ENCODE measurements around the gene IQGAP1.
"Not testable (repeated sequence)": the region's sequence is repeated elsewhere in the genome, so short reads cannot be mapped to it uniquely, and the experiment has no call there.

Gene IQGAP1

DNA sequence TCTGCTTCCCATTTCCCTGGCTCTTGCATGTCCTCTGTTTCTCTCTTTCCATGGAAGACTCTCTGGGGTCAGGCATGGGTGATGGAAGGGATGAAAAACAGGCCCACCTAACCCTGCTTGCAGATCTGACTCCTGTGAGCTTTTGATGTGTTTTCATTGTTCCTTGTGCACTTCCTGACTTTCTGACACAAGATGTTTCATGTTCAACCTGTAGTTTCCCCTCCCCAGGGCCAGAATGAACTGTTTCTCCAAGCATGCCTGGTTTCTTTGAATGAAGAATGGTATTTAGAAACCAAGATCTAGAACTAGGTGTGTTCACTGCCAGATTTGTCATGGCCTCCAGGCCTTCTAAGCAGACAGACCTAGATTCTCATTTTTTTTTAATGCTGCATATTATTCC lies 105.6 kb downstream of the IQGAP1 start:
- no peak for DNase-seq

DNA sequence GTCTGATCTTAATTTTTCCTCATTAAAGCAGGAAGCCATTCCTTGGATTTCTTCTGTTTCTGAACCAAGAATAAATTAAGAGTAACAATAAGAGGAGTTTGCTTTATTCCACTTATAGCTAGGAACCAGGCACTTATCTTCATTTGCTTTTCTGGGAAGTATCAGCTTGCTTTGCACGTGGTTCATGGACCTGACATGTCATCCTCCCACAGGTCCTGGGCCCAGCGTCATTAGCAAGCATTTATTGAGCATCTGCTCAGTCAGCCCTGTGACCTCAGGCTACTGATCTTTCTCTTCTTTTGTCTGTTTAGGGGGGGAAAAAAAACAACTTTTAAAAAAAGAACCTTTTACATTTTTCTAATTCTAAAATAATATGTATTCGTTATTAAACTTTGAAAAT lies 107.0 kb downstream of the IQGAP1 start:
- no peak for DNase-seq

DNA sequence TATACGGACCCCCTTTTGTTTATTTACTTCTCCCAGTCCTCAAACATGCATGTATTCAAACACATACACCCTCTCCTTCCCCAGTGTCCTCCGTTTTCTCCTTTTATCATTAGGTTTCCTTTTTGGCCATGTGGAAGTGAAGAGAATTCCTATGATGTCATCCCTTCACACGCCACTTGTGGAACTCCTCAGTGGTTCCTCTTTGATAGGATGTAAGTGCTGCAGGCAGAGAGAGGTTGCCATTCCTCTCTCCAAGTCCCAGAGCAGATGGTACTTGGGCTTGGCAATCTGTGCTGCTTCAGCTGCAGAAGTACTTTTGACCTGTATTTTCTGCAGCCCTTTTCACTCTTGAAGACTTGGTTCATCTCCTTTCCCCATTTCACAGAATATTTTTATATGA lies 108.7 kb downstream of the IQGAP1 start:
- DNase-seq: no peak

DNA sequence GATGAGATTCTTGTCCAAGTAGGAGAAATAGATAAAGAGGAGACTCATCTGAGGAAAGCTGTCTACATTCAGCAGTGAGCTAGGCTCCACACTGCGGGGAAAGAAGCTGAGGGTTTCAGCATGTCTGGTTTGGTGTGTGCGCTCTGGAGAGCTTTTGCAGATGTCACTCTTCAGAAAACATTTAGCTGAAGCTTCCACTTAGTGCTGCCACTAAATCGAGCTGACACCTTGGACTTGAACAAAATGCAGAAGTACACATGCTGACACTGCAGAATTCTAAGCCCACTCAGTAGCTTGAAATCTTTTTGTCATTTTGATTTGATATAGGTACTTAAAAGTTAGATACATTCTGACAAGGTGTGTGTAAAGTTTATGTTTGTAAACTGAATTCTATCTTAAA lies 109.3 kb downstream of the IQGAP1 start:
- peak; percentile 12 for DNase-seq

DNA sequence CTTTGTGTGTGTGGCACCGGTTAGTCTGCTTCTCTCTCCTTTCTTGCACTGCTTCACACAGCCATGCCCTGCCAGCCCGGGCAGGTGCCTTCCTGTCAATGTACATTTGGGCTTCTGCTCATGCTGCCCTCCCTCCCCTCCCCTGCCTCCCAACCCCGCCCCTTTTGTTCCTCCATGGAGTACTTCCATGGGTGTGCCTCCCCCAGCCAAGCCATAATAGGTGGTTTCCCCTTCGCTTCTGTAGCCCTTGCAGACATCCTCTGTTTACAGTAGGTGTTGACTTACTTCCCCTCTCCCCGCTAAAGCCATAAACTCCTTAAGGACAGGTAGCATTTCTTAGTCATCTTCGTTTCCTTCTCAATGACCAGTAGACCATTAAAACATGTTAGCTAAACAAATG lies 109.9 kb downstream of the IQGAP1 start:
- no peak for DNase-seq

DNA sequence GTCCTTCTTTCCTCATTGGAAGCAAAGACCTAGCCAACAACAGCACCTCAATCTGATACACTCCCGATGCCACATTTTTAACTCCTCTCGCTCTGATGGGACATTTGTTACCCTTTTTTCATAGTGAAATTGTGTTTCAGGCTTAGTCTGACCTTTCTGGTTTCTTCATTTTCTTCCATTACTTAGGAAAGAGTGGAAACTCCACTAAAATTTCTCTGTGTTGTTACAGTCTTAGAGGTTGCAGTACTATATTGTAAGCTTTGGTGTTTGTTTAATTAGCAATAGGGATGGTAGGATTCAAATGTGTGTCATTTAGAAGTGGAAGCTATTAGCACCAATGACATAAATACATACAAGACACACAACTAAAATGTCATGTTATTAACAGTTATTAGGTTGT lies 112.1 kb downstream of the IQGAP1 start:
- no peak for DNase-seq

DNA sequence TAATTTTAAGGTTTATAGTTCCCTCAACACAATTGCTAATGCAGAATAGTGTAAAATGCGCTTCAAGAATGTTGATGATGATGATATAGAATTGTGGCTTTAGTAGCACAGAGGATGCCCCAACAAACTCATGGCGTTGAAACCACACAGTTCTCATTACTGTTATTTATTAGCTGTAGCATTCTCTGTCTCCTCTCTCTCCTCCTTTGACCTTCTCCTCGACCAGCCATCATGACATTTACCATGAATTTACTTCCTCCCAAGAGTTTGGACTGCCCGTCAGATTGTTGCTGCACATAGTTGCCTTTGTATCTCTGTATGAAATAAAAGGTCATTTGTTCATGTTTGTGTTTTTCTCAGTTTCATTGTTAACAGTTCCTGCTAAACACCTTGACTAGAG lies 113.9 kb downstream of the IQGAP1 start:
- DNase-seq: no peak

DNA sequence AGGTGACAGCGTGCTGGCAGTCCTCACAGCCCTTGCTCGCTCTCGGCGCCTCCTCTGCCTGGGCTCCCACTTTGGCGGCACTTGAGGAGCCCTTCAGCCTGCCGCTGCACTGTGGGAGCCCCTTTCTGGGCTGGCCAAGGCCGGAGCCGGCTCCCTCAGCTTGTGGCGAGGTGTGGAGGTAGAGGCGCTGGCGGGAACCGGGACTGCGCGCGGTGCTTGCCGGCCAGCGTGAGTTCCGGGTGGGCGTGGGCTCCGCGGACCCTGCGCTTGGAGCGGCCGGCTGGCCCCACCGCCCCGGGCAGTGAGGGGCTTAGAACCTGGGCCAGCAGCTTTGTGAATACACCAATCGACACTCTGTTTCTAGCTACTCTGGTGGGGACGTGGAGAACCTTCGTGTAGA lies 122.7 kb downstream of the IQGAP1 start:
- DNase-seq: not testable (repeated sequence)

DNA sequence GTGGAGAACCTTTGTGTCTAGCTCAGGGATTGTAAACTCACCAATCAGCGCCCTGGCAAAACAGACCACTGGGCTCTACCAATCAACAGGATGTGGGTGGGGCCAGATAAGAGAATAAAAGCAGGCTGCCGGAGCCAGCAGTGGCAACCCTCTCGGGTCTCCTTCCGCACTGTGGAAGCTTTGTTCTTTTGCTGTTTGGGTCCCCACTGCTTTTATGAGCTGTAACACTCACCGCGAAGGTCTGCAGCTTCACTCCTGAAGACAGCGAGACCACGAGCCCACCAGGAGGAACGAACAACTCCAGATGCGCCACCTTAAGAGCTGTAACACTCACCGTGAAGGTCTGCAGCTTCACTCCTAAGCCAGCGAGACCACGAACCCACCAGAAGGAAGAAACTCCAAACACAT lies 123.2 kb downstream of the IQGAP1 start:
- not testable (repeated sequence) for DNase-seq

DNA sequence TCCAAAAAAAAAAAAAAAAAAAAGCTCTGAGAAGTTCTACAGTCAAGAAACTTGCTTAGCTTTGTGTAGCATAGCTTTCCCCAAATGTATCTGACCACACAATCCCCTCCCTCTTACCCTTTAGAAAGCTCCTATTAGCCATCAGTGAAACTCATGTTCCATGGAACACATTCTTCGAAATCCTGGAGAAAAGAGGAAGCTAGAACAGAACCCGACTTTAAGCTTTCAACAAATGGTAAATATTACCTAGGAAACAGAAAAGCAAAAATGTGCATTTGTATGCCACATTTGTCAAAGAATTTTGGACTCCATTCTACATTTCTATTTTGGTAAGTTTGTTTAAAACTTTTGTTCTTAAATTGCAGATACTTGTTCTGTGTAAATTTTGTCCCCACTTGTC lies 124.2 kb downstream of the IQGAP1 start:
- no peak for DNase-seq

DNA sequence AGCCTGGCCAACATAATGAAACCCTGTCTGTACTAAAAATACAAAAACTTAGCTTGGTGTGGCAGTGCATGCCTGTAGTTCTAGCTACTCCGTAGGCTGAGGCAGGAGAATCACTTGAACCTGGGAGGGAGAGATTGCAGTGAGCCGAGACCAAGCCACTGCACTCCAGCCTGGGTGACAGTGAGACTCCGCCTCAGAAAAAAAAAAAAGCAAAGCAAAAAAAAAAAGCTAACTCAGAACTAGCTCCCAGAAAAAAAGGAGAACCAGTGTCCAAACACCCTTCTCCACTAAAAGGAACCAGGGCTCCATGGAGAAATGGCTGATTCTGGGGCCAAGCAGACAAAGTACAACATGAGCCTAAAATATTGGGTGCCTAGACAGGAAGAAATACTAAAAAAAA lies 124.9 kb downstream of the IQGAP1 start:
- no peak for DNase-seq

DNA sequence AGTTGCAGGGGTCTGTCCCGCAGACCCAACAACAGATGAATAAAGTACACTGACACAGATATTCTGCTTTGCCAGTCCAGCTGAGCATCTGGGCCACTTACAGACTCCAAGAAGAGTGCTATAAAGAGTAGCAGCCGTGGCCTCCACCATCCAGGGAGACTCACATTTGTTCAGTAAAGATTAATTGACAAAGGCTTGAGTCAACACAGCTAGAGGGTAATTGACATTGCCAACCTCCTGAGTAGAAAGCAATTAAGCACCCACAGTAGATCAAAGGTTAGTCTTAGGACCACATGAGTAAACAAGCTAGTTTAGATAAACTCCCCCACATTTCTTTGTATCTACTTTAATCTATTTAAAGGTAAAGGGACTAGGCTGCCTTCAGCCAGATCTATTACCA lies 125.4 kb downstream of the IQGAP1 start:
- DNase-seq: no peak

DNA sequence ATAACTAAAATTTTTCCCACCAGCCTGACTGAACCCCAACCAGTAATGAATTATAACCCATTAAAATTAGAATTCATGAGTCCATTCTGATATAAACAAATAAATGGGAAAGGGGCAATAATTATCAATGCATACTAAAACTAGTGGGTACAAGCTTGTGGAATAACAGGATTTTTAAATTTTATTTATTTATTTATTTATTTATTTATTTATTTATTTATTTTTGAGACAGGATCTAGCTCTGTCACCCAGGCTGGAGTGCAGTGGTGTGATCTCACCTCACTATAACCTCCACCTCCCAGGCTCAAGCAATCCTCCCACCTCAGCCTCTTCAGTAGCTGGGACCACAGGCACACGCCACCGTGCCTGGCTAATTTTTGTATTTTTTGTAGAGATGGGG lies 125.9 kb downstream of the IQGAP1 start:
- DNase-seq: not testable (repeated sequence)

DNA sequence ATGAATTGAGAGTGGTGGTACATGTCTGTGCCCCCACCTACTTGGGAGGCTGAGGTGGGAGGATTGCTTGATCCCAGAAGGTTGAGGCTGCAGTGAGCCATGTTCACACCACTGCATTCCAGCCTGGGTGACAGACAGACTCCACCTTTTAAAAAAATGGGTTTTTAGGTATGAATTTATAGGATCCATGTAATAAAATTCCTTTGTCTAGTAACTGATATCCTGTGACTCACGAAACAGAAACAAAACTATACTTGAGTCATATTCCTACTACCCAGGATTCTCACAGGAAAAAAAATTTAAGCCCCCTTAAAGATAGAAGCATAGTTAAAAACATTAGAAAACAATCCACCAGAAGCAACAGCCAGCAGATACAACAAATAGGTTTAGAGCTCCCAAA lies 131.6 kb downstream of the IQGAP1 start:
- DNase-seq: no peak

DNA sequence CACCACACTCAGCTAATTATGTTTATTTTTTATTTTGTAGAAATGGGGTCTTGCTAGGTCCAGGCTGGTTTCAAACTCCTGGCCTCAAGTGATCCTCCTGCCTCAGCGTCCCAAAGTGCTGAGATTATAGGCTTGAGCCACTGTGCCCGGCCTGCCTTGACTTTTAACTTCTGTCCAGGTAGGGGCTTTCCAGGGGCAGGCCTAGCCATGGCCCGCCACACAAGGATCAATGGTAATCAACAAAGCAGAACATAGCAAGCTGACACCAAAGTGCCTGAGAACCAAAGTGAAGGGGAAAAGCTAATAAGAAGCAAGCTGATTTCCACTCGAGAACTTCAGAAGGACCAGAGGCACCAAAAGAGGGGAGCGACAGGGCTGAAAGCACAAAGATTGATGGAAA lies 132.3 kb downstream of the IQGAP1 start:
- DNase-seq: no peak

DNA sequence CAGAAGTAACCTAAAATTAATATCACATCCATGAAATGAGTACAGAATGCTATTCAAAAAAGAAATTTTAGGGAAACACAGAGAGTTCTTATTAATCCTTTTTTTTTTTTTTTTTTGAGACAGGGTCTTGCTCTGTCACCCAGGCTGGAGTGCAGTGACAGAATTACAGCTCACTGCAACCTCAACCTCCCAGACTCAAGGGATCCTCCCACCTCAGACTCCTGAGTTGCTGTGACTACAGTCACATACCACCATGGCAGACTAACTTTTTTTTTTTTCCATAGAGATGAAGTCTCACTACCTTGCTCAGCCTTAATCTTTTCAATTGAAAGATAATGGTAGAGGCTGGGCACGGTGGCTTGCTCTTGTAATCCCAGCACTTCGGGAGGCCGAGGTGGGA lies 135.3 kb downstream of the IQGAP1 start:
- DNase-seq: no peak

DNA sequence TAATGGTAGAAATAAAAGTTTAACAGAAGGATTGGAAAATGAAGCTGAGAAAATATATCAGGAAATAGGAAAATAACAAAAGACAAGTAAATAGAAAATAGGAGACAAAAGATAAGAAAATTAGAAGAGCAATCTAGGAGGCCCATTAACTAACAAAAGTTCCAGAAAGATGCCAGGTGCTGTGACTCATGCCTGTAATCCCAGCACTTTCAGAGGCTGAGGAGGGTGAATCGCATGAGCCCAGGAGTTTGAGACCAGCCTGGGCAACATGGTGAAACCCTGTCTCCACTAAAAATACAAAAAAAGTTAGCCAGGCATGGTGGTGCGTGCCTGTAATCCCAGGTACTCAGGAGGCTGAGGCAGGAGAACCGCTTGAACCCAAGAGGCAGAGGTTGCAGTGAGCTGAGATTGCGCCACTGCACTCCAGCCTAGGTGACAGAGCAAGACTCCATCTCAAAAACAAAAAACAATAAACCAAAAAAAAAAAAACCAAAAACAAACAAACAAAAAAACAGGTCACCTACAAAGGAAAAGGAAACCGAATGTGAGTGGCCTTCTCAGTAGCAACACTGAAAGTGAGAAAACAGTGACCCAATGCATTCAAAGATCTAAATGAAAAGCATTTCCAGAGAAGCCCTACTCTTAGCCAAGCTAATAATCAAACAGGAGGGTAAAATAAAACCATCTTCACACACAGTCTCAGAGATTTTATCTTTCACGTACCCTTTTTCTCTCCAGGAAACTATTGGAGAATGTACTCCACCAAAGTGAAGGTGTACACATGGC lies 136.2 kb downstream of the IQGAP1 start:
- not testable (repeated sequence) for DNase-seq

DNA sequence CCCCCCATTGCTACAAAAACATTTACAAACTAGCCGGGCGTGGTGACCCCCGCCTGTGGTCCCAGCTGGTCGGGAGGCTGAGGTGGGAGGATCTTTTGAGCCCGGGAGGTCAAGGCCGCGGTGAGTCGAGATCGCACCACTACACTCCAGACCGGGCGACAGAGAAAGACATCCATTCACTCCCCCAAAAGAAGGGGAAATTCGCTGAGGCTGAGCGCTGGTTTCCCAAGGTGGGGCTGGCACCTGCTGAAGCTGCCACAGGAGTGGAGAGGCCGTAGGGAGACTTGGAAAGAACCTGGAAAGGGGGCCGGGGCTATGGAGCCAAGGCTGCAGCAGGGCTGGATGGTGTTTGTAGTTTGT lies 140.9 kb downstream of the IQGAP1 start:
- DNase-seq: no peak

DNA sequence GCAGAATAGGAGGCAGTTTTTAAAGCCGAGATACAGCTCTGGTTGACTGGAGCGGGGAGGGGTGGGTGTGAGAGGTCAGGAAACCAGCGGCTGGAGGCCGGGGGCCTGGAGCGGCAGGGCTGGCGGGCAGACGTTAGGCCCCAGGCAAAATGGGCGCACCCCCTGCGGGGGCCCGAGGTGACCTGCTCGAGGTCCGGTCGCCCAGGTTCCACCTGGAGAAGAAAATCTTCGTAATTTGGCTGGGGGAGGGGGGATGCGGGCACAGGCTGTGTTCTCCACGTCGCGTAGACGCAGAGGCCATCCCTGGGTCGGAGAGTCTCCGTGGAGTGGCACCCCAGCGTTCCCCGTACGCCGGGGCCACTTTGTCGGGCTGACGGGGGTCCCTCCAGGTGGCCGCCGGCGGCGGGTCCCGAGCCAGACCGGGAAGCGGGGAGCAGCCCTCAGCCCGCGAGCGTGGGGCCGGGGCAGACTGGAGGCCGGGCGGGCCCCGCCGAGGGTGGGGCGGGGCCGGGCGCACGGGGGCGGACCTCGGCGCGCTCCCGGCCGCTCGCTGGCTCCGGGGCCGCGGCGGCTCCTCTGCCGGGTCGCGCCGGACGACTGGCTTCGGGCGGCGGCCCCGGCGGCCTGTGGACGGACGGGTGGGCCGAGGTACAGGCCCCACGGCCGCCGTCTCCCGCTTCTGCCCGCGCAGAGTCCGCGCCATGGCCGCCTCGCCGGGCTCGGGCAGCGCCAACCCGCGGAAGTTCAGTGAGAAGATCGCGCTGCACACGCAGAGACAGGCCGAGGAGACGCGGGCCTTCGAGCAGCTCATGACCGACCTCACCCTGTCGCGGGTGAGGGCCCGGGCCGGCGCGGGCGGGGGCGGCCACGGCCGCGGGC lies 141.6 kb downstream of the IQGAP1 start, which contains the start of gene CRTC3:
CRTC3 (plus strand) TSS at position 553 of the 879 bp plus-strand sequence; CDS start at position 702, 149 bp downstream.
- DNase-seq: peak; percentile 73

DNA sequence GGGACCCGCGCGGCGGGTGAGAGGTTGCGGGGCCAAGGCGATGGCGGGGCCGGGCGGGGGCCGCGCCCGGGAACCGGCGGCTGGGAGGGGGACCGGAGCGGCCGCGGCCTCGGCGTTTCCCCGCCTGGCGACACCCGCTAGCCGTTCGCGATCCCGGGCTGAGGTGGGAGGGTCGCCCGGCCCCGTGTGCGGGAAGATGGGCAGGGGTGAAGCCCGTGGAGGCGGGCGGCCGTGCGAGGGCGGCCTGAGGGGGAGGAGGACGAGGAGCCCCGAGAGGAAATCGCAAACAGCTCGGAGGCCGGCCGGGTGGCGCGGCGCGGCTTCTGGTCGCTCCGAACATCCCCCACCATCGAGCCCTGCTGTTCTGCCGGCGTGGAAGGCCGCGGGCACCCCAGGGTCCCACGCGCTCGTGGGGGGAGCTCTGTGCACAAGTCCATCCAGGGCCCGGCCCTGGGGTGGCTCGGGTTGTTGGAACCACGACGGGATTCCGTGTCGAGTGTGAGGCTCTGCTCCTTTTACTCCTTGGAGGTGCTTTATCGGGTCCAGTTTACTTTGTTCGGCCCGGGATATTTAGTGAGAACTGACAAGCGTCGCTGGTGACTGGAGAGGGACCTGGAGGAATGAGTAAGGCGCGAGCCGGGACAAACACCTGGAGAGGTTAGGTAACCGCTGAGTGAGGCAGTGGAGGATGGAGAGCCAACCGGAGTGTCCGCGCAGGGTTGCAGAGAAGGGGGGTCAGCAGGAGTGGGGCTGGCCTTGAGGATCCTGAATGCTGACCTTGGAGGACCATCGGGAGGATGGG lies 142.4 kb downstream of the IQGAP1 start:
- peak; percentile 54 for DNase-seq

DNA sequence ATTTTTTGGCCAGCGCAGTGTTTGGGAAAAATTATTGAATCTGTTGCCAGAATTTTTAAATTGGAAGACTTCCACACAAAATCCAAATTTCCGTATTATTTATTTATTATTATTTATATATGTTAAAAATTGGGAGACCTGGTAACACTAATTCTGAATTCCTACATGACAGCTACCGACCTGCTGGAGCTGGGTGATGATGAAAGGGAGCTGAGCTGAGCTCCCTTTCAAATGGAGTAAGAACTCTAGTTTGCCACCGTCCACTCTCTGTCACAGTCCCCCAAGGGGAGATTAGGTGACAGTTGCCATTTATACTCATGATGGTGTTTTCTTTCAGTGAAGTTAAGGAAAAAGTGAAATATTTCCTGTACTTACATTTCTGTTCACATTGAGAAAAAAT lies 143.1 kb downstream of the IQGAP1 start:
- DNase-seq: no peak

DNA sequence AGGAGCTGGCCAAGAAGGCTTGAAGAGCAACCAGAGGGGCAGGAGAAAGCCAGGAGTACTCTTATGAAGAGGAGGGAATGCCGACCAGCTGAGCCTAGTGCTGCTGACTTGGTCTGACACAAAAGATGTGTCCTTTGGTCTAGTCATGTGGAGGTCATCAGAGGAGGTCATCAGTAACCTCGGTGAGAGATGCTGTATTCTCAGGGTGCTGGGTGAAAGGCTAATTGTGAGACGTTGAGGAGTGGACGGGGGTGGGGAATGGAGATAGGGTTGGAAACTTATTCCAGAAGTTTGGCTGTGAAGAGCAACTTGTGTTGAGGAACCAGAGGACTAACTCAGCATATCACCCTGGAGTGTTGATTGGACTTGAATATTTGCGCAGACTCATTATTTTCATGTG lies 147.2 kb downstream of the IQGAP1 start:
- no peak for DNase-seq

DNA sequence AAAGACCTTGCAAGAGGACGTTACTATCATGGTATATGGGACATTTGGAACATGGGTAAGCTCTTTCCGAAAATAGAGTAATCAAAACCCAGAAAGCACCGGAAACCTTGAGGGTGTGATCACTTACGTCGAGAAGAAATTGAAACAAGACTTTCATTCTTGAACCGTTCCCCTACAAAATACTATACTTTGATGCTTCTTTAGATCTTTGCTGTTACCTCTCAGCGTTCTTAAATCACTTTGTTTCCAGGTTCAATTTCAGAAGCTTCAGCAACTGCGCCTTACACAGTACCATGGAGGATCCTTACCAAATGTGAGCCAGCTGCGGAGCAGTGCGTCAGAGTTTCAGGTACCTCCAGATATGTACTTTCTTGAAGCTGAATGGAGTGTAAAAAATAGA lies 151.7 kb downstream of the IQGAP1 start:
- DNase-seq: no peak
